Activated CD8-positive, alpha-beta T cell treated with anti-CD3 and anti-CD28 coated beads for 36 hours (primary cell): Measurements from ENCODE around the gene OSBPL10. TPM values are rescaled to one million over a fixed set of nuclear protein-coding genes. Genes with fewer than 3 reads are reported as not detected.

ENCODE experiments used
- ATAC-seq: fragments of 200-7000 bp; cut with Tn5 transposase; one replicate; pipeline ENCODE4 v1.10.0; 2021; ENCODE audit warnings: mild to moderate bottlenecking, moderate library complexity
- CTCF ChIA-PET: fragments of 350-600 bp; sonication (Branson Sonifier 250); formaldehyde crosslinking; loops from one replicate; lab custom pipeline; 2021; ENCODE audit warnings: antibody characterized with exemption; lab: Charles Lee
- POLR2A ChIA-PET: fragments of 350-600 bp; sonication (Branson Sonifier 250); formaldehyde crosslinking; loops from one replicate; lab custom pipeline; 2021; ENCODE audit warnings: antibody characterized with exemption; lab: Charles Lee
- DNase-seq: peaks from one replicate; pipeline ENCODE4 v3.0.0-alpha.2; 2020
- H3K27ac Mint-ChIP-seq: one replicate; pipeline ENCODE4 v1.8.0; 2021; ENCODE audit warnings: mild to moderate bottlenecking, mixed read lengths
- H3K27me3 Mint-ChIP-seq: one replicate; pipeline ENCODE4 v1.8.0; 2021; ENCODE audit warnings: mixed read lengths
- H3K36me3 Mint-ChIP-seq: one replicate; pipeline ENCODE4 v1.8.0; 2021; ENCODE audit warnings: low read depth, mixed read lengths
- H3K4me1 Mint-ChIP-seq: one replicate; pipeline ENCODE4 v1.8.0; 2021; ENCODE audit warnings: low read depth, mixed read lengths
- H3K4me3 Mint-ChIP-seq: one replicate; pipeline ENCODE4 v1.8.0; 2021; ENCODE audit warnings: mild to moderate bottlenecking, moderate library complexity, mixed read lengths
- H3K9me3 Mint-ChIP-seq: one replicate; pipeline ENCODE4 v1.8.0; 2021; ENCODE audit warnings: mixed read lengths
- CTCF ChIP-seq: fragments of 200-600 bp; IDR thresholded peaks from one replicate; pipeline ENCODE4 v1.8.0; 2022; ENCODE audit warnings: antibody characterized with exemption, mild to moderate bottlenecking
- intact Hi-C: fragments of 100-400 bp; cut with micrococcal nuclease; formaldehyde crosslinking; loops from one replicate; pipeline ENCODE4 v1.10.0; 2022
- total RNA-seq, 2 experiments: library from RNA; stranded (reverse); gene quantifications; one replicate each; pipeline ENCODE4 v1.2.3, GENCODE V29; 2021

The OSBPL10 gene
- total RNA-seq, 2 experiments from 2014 or later = 1.9 to 2.1 TPM

- H3K4me3 Mint-ChIP-seq = no peak overlapping the region
Measured at GRCh38 chr3:31978553-31978952, 2.5 kb downstream of the OSBPL10 start.

GRCh38 chr3:31977736-31978135, 3.3 kb downstream of the OSBPL10 start:
- peaks cover 16% of the 10 kb centered on the region for H3K4me1 Mint-ChIP-seq
- intact Hi-C loops = no loop called here
- peaks cover 57% of the 10 kb centered on the region for H3K27me3 Mint-ChIP-seq
- no peak overlapping the region for H3K27ac Mint-ChIP-seq
- ATAC-seq (no peak), DNase-seq (no peak)
- POLR2A ChIA-PET = no interaction called here
- peaks cover 3% of the 10 kb centered on the region for H3K9me3 Mint-ChIP-seq
- H3K4me3 Mint-ChIP-seq = no peak overlapping the region
- CTCF ChIA-PET = no interaction called here
- H3K36me3 Mint-ChIP-seq = no peaks in the 10 kb centered on the region
- no peak for TF ChIP-seq CTCF

More at GRCh38 chr3:31978553-31978952, 2.5 kb downstream of the OSBPL10 start:
- intact Hi-C loops = no loop called here
- ChIA-PET CTCF (no interaction called here), POLR2A (no interaction called here)
- DNase-seq = no peak
- peaks cover 16% of the 10 kb centered on the region for H3K4me1 Mint-ChIP-seq
- peaks cover 61% of the 10 kb centered on the region for H3K27me3 Mint-ChIP-seq
- peak overlapping the region; percentile 36 for H3K27ac Mint-ChIP-seq
- TF ChIP-seq CTCF = no peak
- H3K36me3 Mint-ChIP-seq = no peaks in the 10 kb centered on the region
- no peak for ATAC-seq
- peaks cover 3% of the 10 kb centered on the region for H3K9me3 Mint-ChIP-seq

DNA sequence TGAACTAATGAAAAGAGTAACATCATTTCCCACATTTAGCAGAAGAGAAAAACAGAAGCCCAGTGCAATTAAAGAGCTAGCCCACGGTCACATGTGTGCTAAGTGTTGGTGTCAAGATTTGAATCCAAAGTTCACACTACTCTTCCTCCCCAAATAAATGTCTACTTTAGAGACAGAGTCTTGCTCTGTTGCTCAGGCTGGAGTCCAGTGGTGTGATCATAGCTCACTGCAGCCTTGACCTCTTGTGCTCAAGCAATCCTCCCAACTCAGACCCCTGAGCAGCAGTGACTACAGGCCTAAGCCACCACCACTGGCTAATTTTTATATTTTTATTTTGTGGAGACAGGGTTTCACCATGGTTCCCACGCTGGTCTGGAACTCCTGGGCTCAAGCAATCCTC, 4.8 kb downstream of the OSBPL10 start:
- H3K4me1 Mint-ChIP-seq = peaks cover 16% of the 10 kb centered on the region
- ChIA-PET POLR2A (no interaction called here), CTCF (interaction anchor here (0.6 to 1.6 kb wide), 3 partner anchors 60 to 963 kb away, joined by 3 read pairs; no protein-coding TSS in a partner anchor)
- ATAC-seq = no peak
- H3K36me3 Mint-ChIP-seq = no peaks in the 10 kb centered on the region
- no peak for TF ChIP-seq CTCF
- intact Hi-C loops = no loop called here
- H3K27ac Mint-ChIP-seq = no peak overlapping the region
- no peak for DNase-seq
- H3K27me3 Mint-ChIP-seq = peaks cover 43% of the 10 kb centered on the region
- peaks cover 3% of the 10 kb centered on the region for H3K9me3 Mint-ChIP-seq
- no peak overlapping the region for H3K4me3 Mint-ChIP-seq

DNA sequence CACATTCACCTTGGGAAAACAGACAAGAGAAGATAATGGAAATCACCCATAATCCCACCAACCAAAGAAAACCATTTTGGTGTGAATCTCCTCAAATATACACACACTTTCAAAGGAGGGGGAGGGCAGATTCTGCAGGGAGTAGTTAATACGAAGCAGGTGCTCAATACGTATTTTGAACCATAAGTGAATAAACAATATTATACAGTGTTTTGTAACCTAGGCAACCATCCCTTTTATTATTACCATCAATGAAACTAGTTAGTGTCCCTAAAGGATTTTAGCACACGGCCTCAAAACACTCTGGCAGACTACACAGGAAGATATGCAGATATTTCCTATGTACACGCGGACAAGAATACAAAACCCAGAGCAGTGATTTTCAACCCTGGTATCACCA, 6.1 kb downstream of the OSBPL10 start:
- intact Hi-C loops = no loop called here
- Mint-ChIP-seq H3K27ac (no peak overlapping the region), H3K36me3 (no peaks in the 10 kb centered on the region), H3K4me1 (peaks cover 16% of the 10 kb centered on the region), H3K27me3 (peaks cover 38% of the 10 kb centered on the region), H3K4me3 (no peak overlapping the region), H3K9me3 (peaks cover 3% of the 10 kb centered on the region)
- ATAC-seq = no peak
- no peak for DNase-seq
- no peak for TF ChIP-seq CTCF
- POLR2A ChIA-PET = no interaction called here
- CTCF ChIA-PET = no interaction called here

DNA sequence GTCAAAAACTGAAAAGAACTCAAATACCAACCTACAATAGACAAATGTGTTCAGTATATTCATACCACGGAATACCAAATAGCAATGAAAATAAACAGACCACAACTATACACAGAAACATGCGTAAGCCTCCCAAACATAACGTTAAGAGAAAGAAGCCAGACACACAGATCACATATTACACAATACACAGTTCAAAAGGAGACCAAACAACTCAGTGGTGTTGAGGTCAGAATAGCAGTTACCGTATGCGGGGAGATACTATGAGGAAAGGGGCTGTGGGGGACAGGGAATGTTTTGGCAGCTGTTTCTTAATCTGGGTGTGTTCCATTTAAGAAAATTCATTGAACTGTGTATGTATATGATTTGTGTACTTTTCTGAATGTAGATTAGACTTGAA, 6.6 kb downstream of the OSBPL10 start:
- no peak overlapping the region for H3K27ac Mint-ChIP-seq
- no peak overlapping the region for H3K4me3 Mint-ChIP-seq
- H3K9me3 Mint-ChIP-seq = peaks cover 3% of the 10 kb centered on the region
- no peak for TF ChIP-seq CTCF
- peaks cover 13% of the 10 kb centered on the region for H3K4me1 Mint-ChIP-seq
- ATAC-seq (no peak), DNase-seq (no peak)
- POLR2A ChIA-PET = no interaction called here
- no peaks in the 10 kb centered on the region for H3K36me3 Mint-ChIP-seq
- CTCF ChIA-PET = no interaction called here
- H3K27me3 Mint-ChIP-seq = peaks cover 36% of the 10 kb centered on the region
- intact Hi-C loops = no loop called here
